Epithelial cell of proximal tubule (primary cell): ENCODE results near the gene PCP4L1. TPM values are rescaled to one million over a fixed set of nuclear protein-coding genes. Genes with fewer than 3 reads are reported as not detected.

Experiments used
- DNase-seq: peaks from one replicate; pipeline ENCODE4 v3.0.0-alpha.2; 2011; ENCODE audit warnings: low read depth
- H3K4me3 ChIP-seq: 2 replicates; pipeline ENCODE4 v1.5.1; 2011; ENCODE audit warnings: low read depth, mild to moderate bottlenecking, low read length
- CTCF ChIP-seq: conservative IDR thresholded peaks from 2 replicates; pipeline ENCODE4 v1.5.1; 2012; ENCODE audit warnings: low read depth, mild to moderate bottlenecking, low read length
- total RNA-seq: library from RNA; depleted of rRNA; stranded (reverse); fragments of >200 nt; gene quantifications from 2 replicates; pipeline ENCODE4 v1.2.3, GENCODE V29; 2015

Gene PCP4L1
- total RNA-seq, 1 donor from 2014 or later = 0.35 TPM

- H3K4me3 ChIP-seq = no peak overlapping the region
- DNase-seq = no peak
- peak; percentile 18 for TF ChIP-seq CTCF
These were observed 28.6 kb upstream of the PCP4L1 start for GRCh38 chr1:161229896-161230295.

- no peak for DNase-seq
- no peak for TF ChIP-seq CTCF
- no peak overlapping the region for H3K4me3 ChIP-seq
These were observed 27.8 kb upstream of the PCP4L1 start for GRCh38 chr1:161230762-161231161.

GRCh38 chr1:161233102-161233501 lies 25.4 kb upstream of the PCP4L1 start:
- TF ChIP-seq CTCF = no peak
- no peak overlapping the region for H3K4me3 ChIP-seq
- DNase-seq = no peak

GRCh38 chr1:161235957-161236775 lies 22.4 kb upstream of the PCP4L1 start:
- TF ChIP-seq CTCF = no peak
- DNase-seq = no peak
- no peak overlapping the region for H3K4me3 ChIP-seq

- no peak for TF ChIP-seq CTCF
- no peak for DNase-seq
These were observed 20.5 kb upstream of the PCP4L1 start, which contains the start of gene NR1I3 for GRCh38 chr1:161238039-161238473. NR1I3 (minus strand) TSS chr1:161238203; CDS start chr1:161236565, 1,638 bp downstream.

GRCh38 chr1:161241682-161242081 lies 16.9 kb upstream of the PCP4L1 start:
- no peak for DNase-seq
- no peak overlapping the region for H3K4me3 ChIP-seq
- no peak for TF ChIP-seq CTCF

More at GRCh38 chr1:161238039-161238473, 20.5 kb upstream of the PCP4L1 start, which contains the start of gene NR1I3:
- H3K4me3 ChIP-seq = no peak within 1 kb of the TSS

GRCh38 chr1:161242313-161242712 lies 16.2 kb upstream of the PCP4L1 start:
- no peak for TF ChIP-seq CTCF
- H3K4me3 ChIP-seq = no peak overlapping the region
- DNase-seq = no peak
